Stimulated activated CD4-positive, alpha-beta T cell treated with anti-CD3 and anti-CD28 coated beads, Interleukin-12 subunit alpha, Interleukin-12 subunit beta, amount 100 ng/mL, for 24 hours (primary cell): Measurements from ENCODE around the gene SNRK.
A peak's percentile ranks its signal among the peaks of the same experiment; 100 is the strongest.

ENCODE experiments used
- DNase-seq, 2 experiments: peaks; one replicate each; pipeline ENCODE4 v3.0.0-alpha.2; 2020; ENCODE audit warnings: low read depth in 2 of 2

Gene SNRK

DNA sequence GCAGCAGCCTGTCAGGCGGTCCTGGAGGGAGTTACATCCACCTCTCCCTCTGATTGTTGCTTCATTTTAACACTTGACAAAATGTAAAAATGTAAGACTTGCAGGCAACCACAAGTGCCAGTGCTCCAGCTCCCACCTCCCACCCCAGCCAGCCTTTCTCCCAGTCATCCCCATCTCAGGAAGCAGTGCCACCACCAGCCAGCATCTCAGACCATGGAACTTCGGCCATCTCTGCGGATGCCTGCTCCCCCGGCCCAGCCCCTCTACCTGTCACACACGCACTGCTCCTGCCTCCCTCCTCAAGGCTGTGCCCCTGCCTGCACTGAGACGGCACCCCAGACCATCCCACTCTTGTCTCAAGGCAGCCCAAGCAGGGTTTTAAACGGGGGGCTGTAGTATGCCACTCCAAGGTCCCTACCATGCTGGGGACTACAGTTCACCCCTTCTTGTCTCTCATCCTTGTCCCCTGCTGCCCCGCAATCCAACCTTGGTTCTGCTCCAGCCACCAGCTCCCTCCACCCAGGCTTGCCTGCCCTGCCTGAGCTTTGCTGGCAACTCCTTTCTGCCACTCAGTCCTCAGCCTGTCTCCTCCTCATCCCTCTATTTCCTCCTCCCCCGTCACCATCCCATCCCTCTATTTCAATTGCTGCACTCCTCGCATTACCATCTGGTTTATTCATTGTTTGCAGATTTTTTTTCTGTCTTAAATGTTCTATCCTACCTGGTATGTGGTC is 85.8 kb downstream of the SNRK start:
- DNase-seq, result no peak

DNA sequence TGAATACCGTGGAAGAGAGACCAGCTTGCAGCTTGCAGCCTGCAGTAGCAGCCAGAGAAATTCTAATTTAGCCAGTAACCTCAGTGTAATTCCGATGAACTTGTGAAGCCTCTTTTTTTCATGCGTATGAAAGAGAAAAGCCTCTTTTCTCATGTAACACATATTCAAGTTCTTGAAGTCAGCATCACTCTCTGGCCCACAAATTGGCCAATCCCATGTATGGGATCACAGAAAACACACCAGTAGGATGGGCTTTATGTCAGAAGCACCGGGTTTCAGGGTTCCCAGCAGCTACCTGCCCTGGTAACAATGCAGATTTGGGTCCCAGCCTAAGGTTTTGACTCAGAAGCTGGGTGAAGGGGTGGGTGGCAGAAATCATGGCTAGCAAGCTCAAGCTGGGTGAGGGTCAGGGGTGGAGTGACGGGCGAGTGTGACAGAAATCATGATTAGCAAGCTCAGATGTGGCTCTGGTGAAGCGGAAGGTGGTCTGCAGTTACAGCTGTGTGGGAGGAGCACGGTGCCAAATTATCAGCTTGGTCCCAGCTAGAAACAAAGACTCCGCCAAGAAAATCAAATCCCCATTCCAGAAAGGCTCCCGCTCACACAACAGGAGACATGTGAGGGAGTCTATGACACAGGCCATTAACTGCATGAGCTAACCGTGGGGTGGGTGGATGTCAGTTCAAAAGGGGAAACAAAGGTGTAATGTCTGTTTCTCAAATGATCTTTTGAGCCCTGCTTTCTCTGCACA is 86.6 kb downstream of the SNRK start:
- DNase-seq, result no peak

- DNase-seq, result no peak
Observed at GRCh38 chr3:43373560-43373928, 87.2 kb downstream of the SNRK start.

DNA sequence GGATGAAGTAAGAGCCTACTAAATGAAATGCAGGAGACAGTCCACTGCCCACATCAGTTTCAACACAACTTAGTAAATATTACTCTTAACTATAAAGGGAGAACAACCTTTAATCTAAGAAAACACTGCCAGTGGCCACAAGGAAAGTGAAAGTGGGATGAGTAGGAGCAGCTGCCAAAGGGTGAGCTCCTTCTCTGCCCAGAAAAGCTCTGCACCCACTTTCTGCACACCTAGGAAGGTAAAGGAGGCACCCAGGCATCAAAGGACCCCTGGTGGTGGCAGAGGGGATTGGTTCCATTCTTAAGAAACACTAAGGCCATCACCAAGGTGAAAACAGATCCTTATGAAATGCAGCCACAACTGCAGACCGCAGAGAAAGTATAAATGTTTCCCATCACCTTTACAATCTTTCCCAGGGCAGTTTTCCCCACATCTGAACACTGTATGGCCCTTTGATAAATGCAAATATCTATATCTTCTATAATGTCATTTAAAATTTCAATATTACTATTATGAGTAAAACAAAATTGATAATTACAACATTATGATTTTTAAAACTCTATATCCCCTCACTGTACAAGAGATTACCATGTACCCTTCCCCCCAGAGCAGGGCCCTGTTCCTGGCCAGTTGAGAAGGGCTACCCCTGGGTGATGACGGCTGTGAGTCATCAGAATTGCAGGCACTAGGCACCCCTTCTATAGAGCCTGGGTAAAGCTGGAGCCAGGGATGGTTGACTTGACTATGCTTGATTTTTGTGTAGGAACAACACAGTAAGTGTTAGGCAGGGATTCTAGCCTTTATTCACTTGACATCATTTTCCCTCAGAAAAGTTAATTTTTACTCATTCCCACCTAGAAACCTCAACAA is 92.0 kb downstream of the SNRK start:
- peak; percentile 39 to 52 for DNase-seq

GRCh38 chr3:43379343-43379742 is 93.0 kb downstream of the SNRK start:
- DNase-seq, result no peak

GRCh38 chr3:43388175-43388574 is 101.8 kb downstream of the SNRK start:
- no peak for DNase-seq

- DNase-seq, result no peak
Observed at GRCh38 chr3:43388915-43389314, 102.6 kb downstream of the SNRK start.

- DNase-seq, result peak; percentile 27 to 48
Observed at GRCh38 chr3:43389388-43390254, 103.3 kb downstream of the SNRK start.

DNA sequence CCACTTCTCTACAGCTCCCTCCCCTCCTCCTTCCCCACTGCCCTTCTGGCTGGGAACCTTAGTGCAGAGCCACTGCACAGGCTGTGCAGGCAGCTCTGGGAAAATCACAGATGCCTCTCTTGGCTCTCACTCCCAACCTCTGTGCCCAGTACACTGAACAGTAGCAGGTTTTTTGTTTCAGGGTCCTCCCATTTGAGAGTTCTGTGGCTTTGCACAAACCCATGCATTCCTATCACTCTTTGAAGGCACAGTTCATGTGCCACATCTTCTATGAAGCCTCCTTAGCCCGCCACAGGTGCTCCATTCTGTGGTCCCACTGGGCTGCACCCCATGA is 103.9 kb downstream of the SNRK start:
- no peak for DNase-seq

DNA sequence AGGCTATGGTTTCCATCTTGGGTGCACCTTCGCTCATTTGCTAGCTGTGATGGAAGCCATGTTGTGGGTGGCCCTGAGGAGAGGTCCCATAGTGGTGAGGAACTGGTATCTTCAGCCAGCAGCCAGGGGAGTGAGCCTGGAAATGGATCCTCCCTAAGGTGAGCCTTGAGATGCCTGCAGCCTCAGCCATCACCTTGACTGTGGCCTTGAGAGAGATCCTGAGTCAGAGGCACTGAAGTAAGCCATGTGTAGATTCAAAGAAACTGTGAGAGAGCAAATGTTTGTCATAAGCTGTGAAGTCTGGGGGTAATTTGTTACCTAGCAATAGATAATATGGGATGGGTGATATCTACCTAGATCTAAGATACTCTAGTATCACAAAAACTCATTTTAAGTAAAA is 105.3 kb downstream of the SNRK start:
- no peak for DNase-seq

- no peak for DNase-seq
Observed at GRCh38 chr3:43394041-43394554, 107.8 kb downstream of the SNRK start.

DNA sequence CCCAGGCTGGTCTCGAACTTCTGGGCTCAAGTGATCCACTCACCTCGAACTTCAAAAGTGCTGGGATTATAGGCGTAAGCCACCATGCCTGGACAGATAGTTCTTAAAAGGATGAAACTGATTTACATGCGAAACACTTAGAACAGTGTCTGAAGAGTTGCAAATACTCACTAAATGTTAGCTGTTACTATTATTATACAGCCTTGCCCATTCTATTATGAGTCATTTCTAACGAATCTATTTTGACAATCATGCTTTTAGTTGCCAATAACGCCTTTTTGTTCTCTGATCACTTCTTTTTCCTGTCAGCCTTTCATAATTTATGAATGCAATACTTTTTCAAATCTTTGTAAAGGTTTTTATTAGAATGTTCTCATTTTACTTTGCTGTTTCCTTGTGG is 112.7 kb downstream of the SNRK start:
- no peak for DNase-seq

DNA sequence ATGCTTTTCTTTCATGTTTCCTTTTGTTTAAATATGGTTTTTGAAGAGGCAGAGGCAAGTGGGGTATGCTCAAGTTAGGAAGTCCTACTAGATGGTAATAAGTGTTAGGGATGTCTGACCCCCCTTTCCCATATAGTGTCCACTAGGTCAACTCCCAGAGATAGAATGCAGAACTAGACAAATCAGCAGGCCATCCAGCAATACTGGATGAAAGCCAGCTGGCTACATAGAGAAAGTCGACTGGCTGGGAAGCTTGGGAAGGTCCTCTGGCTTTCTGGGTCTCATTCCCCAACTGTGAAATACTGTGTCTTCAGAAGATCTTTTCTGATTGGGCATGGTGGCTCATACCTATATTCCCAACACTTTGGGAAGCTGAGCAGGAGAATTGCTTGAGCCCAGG is 113.8 kb downstream of the SNRK start:
- DNase-seq, result no peak
